GM21515 (cell line): ENCODE measurements around the gene SH3BP5.
"Not testable (repeated sequence)": the region's sequence is repeated elsewhere in the genome, so short reads cannot be mapped to it uniquely, and the experiment has no call there.

ENCODE experiments used
- ATAC-seq: cut with Tn5 transposase; IDR thresholded peaks from one replicate; pipeline ENCODE4 v1.9.1; 2021; ENCODE audit not compliant: unreplicated experiment

SH3BP5 gene, protein sequence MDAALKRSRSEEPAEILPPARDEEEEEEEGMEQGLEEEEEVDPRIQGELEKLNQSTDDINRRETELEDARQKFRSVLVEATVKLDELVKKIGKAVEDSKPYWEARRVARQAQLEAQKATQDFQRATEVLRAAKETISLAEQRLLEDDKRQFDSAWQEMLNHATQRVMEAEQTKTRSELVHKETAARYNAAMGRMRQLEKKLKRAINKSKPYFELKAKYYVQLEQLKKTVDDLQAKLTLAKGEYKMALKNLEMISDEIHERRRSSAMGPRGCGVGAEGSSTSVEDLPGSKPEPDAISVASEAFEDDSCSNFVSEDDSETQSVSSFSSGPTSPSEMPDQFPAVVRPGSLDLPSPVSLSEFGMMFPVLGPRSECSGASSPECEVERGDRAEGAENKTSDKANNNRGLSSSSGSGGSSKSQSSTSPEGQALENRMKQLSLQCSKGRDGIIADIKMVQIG

DNA sequence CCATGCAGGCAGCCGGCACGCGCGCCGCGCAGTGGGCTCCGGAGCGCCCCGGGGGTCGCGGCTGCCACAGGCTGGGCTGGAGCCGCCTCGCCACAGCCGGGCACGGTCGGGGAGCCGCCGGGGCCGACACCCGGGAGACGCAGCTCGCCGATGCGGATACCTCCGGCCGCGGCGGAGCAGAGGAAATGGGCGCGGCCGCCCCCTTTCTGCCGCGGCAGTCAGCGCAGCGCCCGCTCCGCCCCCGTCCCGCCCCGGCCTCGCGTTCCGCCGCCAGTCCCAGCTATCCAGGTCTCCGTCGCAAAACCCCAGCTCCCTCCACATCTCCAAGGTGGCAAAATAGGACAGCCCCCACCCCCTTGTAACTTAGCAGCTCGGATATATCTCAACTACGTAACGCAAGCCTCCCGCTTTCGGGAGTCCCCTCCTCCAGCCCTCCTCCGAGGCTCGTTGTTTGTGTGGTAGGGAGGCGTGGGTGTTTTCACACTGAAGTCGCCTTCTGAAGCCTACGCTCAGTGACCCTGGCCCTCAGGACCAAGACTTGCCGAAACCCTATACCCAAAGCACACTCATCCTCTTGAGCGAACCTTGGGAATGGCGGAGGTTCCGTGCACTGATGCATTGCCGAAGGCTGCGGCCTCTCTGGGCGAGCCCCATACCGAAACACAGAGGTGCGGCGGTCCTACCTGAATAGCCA lies at the start of gene SH3BP5:
TSS of gene SH3BP5 (minus strand) at position 182 of the 694 bp plus-strand sequence. CDS start at position 4, 178 bp downstream.
- peak; percentile 75 for ATAC-seq

DNA sequence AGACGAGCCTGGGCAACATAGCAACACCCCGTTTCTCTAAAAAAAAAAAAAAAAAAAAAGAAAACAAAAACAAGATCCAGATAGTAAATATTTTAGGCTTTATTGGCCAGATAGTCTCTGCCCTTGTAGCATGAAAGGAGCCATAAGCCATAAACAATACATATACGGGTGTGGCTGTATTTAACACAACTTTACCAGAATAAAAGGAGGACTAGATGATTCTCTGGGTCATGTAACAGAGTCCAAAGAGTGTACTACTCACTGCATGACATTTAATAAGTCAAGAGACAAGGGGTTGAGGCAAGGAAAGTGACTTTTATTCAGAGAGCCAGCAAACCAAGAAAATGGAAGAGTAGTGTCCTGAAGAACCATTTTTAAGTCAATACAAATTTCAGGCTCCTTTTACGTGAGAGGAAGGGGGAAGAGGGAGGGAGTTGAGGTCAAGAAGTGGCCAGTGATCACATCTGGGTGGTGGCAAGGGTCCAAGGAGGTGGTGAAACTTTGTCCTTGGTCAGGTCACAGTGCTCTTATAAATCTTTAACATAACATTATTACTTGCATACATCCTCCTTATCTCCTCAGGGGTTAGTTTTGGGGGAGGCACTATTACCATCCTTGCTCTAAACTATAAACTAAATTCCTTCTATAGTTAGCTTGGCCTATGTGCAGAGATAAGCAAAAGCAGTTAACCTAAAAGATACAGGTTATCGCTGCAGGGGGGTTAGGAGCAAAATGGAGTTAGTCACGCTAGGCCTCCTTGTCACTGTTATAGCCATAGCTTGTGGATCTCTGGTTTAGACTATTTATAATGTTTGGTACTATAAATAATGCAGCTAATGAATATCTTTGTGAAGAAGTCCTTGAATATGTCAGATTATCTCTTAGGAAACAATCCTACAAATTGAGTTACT lies 48.8 kb upstream of the SH3BP5 start:
- ATAC-seq: no peak

DNA sequence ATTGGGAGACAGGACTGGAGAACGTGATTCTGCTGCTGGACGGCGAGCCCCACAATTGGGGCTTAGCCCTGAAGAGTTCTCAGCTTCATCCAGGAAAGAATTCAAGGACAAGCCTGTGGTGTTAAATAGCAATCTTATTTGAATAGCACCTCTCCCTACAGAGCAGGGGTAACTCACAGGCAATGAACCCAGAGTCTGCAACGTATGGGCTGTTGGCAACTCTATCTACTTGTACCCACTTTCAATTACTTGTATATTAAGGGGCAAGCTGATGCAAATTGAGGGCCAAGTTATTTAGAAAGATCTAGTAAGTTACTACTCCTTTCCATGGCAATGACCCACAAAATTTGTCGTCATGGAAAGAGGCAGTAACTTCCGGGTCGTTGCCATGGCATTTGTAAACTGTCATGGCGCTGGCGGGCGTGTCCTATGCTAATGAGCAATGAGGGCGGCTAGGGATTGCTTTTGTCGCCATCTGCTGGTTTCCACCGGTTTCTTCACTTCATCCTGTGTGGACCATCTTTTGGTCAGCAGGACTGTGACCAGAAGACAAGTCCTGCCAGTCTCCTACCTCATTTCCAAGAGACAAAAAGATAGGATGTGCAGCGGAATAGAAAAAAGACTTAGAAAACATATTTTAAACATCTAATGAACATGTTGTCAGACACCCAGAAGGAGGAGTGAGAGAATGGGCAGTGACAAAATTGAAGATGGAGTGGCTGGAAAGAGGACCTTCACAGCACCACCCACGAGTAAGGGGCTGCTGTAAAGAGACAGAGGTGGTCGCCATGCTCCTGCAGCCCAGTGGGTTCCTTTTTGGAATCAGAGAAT lies 45.8 kb upstream of the SH3BP5 start:
- ATAC-seq: peak; percentile 89

DNA sequence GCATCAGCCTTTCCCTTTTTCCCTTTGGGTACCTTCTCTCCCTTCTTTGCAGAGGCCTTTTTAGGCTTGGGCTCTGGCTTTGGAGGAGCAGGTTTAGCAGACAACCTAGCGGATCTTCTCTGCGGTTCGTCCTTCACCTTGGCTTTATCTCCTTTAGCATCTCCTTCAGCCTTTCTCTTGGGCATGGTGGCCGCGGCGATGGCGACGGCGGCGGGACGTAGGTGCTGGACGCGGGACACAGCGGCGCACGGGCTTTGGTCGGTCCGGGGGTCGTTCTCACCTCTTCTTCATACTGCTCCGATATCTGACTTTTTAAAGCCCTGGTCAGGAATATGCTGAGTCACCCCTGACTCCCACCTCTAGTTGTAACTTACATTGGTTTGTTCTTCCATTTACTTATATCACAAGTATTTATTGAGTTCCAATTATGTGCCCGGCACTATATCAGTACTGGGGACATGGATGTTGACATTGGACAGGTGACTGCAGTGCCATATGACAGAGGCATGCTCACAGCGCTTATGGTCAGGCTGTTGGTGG lies 43.1 kb upstream of the SH3BP5 start:
- no peak for ATAC-seq

DNA sequence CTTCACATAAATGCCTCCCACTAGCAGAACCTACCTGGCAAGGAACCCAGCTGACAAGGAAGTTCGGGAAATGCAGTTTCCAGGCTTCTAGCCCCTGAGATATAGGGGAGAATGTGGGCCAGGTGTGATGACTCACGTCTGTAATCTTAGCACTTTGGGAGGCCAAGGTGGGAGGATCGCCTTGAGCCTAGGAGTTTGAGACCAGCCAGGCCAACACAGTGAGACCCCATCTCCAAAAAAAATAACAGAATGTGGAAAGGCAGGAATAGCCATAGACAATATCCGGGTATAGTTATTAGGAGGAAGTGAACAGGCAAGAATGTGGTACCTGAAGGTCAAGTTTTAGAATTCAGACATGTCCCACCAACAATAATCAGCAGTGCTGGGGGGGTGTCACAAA lies 40.5 kb upstream of the SH3BP5 start:
- ATAC-seq: no peak

DNA sequence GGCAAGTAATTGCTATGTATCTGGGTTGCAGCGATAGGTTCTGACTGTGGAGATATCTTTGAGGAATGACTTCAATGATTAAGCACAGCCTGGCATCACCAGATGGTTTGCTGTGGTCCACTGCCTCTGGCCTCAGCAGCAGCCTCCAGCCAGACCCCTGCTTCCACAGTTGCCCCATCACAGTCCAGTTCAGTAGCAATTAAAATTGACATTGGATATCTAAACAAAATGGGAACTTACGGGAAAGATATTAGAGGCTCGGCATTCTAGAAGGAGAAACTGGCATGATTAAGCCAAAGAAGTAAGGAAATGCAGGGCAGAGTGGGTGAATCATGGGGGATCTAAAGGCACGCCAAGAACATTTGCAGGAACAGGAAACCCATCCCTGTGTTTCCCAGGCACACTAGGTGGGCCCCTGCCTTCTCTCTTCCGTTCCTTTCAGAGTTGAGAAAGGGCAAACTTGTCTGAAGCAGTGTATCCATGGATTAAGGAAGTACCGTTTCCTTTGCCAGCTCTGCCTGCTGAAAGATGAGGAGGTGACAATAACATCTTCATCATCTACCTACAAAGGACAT lies 36.3 kb upstream of the SH3BP5 start:
- no peak for ATAC-seq

DNA sequence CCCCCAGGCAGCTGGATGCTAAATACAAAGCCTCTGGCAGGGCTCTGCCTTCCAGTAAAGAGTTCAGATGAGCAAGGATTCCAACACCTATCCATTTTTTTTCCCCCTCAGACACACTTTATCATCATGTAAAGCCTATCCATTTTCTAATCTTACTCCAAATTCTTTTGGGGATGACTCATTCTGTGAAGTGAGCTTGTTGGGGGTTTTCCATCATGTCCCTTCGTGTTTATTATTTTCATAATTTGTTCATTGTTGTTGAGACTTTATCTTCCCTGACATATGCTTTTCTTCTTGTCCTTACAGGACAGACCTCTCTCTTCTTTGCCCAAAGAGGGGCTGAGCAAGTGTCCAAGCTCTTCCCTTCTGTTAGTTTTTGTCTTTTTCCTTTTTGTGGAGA lies 34.7 kb upstream of the SH3BP5 start:
- ATAC-seq: no peak

DNA sequence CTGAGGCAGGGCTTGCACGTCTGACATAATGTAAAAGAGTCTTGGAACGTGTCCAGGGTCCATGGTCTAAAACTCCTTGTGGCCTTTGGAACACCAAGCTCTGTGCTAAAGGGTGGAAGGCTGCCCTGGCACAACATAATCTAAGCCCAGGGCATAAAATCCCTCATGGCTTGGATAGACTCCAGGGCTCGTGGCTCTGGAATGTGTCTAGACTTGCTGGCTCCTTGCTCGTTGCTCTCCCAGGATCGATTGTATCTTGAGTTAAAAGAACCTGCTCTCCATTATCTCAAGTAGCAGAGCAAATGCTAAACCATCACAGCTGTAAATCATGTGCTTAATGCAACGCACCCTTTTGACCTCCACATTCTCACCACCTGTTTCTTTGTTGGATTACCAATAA lies 31.7 kb upstream of the SH3BP5 start:
- not testable (repeated sequence) for ATAC-seq

DNA sequence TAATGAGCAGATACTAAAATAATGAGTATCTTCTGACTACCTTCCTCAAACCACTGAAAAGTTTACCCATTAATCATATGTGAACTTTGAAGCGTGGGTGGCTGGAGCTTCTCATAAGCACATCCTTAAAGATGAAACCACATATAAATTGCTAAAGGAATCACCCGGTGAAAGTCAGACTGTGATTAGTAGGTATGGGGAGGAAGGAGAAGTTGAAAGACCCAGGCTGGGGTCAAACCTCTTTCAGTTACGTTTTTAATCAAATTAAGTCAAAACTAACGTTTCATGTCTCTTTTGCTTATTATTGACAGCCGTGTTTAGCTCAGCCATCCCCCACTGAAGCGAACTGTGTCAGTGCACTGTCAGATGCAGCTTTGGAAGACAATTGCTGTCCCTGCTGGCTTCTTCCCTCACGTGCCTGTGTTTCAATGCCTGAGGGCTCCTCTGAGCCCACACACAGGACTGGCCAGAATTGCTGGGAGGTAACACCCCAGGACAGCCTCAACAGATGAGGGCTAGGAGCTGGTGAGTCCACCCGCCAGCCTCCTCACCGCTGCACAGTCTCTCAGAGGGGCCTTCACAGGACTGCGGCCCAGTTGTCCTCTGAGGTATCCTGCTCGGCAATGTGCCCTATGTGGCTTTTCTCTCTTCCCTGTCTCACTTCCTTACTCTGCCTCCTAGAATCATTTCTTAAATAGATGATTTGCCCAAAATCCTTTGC lies 29.3 kb upstream of the SH3BP5 start:
- ATAC-seq: peak; percentile 78

DNA sequence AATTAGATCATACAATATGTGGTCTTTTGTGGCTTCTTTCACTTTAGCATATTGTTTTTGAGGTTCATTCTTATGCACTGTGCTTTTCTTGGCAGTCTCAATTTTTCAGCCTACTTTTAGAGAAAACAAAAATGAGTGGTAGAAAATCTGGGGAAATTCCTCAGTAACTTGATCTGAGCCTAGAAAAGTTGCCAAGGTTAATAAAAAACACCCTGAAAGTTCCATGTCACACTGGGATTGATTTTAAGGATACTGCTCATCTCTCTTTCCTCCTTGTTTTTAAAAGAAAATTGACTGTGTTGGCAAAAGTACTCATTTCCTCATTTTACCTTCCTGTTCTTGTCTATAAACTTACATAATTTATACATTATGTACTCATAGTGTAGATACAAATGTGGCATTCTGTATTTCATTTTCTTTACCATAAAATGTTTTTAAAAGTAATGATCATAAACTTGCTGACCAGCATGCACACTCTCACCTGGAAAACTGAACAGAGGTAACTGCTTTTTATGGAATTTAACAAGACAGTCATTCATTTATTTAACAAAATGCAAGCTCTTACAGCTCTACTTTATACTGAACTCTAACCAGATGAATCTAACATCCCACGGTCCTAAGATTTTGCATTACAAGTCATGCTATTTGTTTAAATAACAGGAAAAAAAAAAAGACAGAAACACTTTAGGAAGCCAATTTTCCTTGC lies 28.6 kb upstream of the SH3BP5 start:
- ATAC-seq: no peak

DNA sequence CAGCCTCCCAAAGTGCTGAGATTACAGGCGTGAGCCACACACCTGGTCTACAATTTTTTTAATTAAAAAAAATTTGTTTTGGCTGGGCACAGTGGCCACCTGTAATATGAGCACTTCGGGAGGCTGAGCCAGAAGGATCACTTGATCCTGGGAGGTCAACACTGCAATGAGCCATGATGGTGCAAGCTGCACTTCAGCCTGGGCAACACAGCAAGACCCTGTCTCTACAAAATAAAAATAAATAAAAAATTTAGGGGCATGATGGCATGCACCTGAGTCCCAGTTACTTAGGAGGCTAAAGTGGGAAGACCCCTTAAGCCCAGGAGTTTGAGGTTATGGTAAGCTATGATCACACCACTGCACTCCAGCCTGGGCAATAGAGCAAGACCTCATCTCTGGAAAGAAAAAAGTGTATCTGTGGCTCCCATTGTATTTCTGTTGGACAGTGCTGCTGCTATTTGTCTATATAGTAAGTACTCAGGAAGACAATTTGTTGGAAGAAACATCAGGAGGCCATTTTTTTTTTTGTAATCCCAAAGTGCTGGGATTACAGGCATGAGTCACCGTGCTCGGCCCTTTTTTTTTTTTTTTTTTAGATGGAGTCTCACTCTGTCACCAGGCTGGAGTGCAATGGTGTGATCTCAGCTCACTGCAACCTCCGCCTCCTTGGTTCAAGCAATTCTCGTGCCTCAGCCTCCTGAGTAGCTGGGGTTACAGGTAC lies 27.5 kb upstream of the SH3BP5 start:
- no peak for ATAC-seq

DNA sequence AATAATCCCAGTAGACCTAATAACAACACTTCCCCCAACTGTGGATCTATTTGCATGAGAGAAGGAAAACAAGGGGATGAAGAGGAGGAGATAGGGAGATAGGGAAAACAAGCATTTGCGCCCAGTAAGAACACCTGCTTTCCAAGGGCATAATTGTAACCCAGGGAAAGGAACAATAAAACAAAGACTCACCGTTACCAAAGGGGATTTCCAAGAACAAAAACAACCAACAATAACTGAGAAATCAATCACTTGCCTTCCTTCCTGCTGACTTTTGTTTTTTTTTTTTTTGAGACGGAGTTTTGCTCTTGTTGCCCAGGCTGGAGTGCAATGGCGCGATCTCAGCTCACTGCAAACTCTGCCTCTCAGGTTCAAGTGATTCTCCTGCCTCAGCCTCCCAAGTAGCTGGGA lies 24.3 kb upstream of the SH3BP5 start:
- ATAC-seq: not testable (repeated sequence)

DNA sequence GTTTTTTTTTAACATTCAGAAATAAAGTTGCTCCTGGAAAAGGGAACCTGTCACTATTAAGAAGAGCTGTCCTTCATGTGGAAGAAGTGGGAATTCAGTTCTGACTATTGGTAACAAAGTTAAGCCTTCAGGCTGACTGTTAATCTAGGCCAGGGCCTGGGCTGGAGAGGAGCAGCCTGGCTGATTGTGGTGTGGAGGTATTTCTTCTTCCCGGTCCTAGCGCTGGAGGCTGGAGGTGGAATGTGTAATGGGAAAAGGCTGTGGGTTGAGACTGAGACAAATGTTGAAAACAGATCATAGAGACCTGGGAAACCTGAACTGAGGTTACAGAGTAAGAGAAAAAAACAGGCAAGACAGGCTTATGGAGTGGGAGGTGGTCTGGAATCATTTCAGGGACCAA lies 23.8 kb upstream of the SH3BP5 start:
- ATAC-seq: no peak

DNA sequence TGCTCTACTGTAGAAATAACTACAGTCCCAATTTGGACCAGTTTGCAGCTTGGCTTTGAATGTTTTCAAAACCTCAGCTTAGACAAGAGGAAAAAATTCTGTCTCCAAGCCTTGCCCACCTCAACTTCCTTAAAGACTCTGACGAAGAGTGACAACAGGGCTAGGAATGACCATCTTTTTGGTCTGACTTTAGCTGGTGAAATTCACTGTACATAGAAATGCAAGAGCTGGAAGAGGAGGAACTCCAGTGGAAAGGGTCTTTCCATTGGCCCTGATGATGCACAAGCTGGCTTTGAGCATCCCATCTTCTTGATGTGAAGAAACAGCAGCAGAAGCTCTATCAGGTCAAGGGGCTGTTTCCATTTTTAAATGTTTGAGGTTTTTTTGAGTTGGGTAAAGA lies 22.7 kb upstream of the SH3BP5 start:
- no peak for ATAC-seq

DNA sequence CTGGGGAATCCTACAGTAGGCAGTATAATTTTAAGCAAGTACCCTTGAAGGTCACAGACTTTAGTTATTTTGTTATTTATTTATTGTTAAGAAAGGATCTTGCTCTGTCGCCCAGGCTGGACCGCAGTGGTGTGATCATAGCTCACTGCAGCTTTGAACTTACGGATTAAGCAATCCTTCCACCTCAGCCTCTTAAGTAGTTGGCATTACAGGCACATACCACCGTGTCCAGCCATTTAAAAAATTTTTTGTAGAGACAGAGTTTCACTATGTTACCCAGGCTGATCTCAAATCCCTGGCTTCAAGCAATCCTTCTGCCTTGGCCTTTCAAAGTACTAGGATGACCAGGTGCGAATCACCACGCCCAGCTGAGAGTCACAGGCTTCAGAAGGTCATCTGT lies 22.1 kb upstream of the SH3BP5 start:
- ATAC-seq: no peak

DNA sequence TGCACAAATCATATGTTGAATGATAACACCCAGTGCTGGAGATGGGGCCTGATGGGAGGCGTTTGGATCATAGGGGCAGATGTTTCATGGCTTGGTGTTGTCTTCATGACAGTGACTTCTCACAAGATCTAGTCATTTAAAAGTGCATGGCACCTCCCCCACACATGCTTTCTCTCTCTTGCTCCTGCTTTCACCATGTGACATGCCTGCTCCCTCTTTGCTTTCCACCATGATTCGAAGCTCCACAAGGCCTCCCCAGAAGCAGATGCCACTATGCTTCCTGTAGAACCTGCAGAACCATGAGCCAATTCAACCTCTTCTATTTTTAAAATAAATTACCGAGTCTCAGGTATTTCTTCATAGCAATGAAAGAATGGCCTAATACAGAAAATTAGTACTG lies 17.8 kb upstream of the SH3BP5 start:
- ATAC-seq: no peak

DNA sequence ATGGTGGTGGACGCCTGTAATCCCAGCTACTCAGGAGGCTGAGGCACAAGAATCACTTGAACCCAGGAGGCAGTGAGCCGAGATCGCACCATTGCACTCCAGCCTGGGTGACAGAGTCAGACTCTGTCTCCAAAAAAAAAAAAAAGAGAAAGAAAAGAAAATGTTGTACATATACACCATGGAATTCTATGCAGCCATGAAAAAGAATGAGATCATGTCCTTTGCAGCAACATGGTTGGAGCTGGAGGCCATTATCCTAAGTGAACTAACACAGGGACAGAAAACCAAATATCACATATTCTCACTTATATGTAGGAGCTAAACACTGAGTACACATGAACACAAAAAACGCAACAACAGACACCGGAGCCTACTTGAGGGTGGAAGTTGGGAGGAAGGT lies 17.1 kb upstream of the SH3BP5 start:
- ATAC-seq: not testable (repeated sequence)

DNA sequence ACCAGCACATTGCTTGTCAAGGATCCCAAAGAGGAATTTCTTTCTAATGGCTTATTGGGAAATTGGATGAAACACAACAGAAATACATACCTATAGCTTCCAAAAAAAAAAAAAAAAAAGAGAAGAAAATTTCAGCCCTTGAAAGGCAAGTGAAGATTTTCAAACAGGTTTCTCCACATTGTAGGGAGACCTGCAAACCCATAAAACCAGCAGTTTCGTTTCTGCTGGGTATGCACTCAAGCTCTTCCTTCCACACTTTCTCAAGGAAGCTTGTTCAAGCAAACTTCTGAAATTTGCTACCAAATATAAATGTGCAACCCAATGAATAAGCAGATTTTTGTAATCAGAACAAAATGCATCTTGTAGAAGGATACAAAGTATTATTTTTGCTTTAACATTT lies 15.9 kb upstream of the SH3BP5 start:
- no peak for ATAC-seq
